Stomach (tissue), 9 donors: ENCODE results near the gene FREM1. TPM values are rescaled to one million over a fixed set of nuclear protein-coding genes. Genes with fewer than 3 reads are reported as not detected.
"Not testable (repeated sequence)": the region's sequence is repeated elsewhere in the genome, so short reads cannot be mapped to it uniquely, and the experiment has no call there.

Source experiments
- DNase-seq, 2 donors: peaks; one replicate each; pipeline versions ENCODE4 v3.0.0 to v3.0.0-alpha.2; 2013 to 2019
- H3K27ac ChIP-seq, 5 donors: fragments of 200-600 bp in 4 of 5; sonication (generic) in 4 of 5; one replicate each; pipeline ENCODE4 v1.5.1; 2013 to 2019; ENCODE audit warnings: mild to moderate bottlenecking in 1 of 5, moderate library complexity in 1 of 5
- H3K27me3 ChIP-seq, 3 donors: fragments of 200-600 bp; sonication (generic); one replicate each; pipeline ENCODE4 v1.5.1; 2017 to 2019; ENCODE audit warnings: mixed run types in 1 of 3
- H3K36me3 ChIP-seq, 4 donors: fragments of 200-600 bp; sonication (generic); 1 replicate in 3 of 4; 2 replicates in 1 of 4; pipeline ENCODE4 v1.5.1; 2016 to 2019
- H3K4me1 ChIP-seq, 4 donors: fragments of 200-600 bp; sonication (generic); one replicate each; pipeline ENCODE4 v1.5.1; 2016 to 2019
- H3K4me3 ChIP-seq, 4 donors: fragments of 200-600 bp; sonication (generic) in 3 of 4; one replicate each; pipeline ENCODE4 v1.5.1; 2016 to 2019; ENCODE audit warnings: mild to moderate bottlenecking in 1 of 4
- H3K9me3 ChIP-seq, 4 donors: fragments of 200-600 bp; sonication (generic); one replicate each; pipeline ENCODE4 v1.5.1; 2016 to 2019
- CTCF ChIP-seq, 7 experiments: fragments of 450-650 bp in 4 of 7; fragments of 200-600 bp in 3 of 7; sonication (generic) in 3 of 7; IDR thresholded peaks; one replicate each; pipeline ENCODE4 v1.5.1; 2016 to 2019; ENCODE audit warnings: antibody characterized with exemption in 7 of 7, control low read depth in 2 of 7, mild to moderate bottlenecking in 1 of 7
- EP300 ChIP-seq: sonication (generic); formaldehyde crosslinking; IDR thresholded peaks from one replicate; pipeline ENCODE4 v1.6.1; 2017; ENCODE audit warnings: antibody characterized with exemption
- POLR2A ChIP-seq, 4 donors: fragments of 450-650 bp; IDR thresholded peaks; one replicate each; pipeline ENCODE4 v1.6.1; 2016; ENCODE audit warnings: antibody characterized with exemption in 4 of 4, control low read depth in 2 of 4, mild to moderate bottlenecking in 1 of 4, moderate library complexity in 1 of 4
- POLR2AphosphoS5 ChIP-seq, 3 donors: sonication (generic); formaldehyde crosslinking; IDR thresholded peaks; one replicate each; pipeline ENCODE4 v1.6.1; 2016; ENCODE audit warnings: antibody characterized with exemption in 3 of 3
- WGBS, 5 donors: extraction: QIAGEN DNeasy Blood & Tissue Kit in 3 of 5; methylation state at CpG; one replicate each; pipeline versions ENCODE4 v1.1.5 to v1.1.7; 2013 to 2018; 5-methylcytosine and 5-hydroxymethylcytosine counted together
- intact Hi-C: fragments of 100-400 bp; cut with DNase I; formaldehyde crosslinking; loops from one replicate; pipeline ENCODE4 v1.15.1; 2023; ENCODE audit warnings: low total_unique reads
- polyA plus RNA-seq, 3 donors: library from polyadenylated mRNA; stranded (reverse); fragments of 200-250 nt; gene quantifications; one replicate each; pipeline ENCODE4 v1.2.3, GENCODE V29; 2013
- total RNA-seq, 5 donors: library from RNA; depleted of rRNA; stranded (reverse); fragments of >200 nt; gene quantifications; one replicate each; pipeline versions ENCODE4 v1.1.0 to v1.2.3, GENCODE V29; 2014 to 2016
- donor health status: healthy with polysubstance abuse.
- donor health status: Bipolar disorder and iron deficiency.
- donor health status: healthy.

FREM1 gene
- total and polyA plus RNA-seq, 8 donors = 0.12 to 14.7 (median 0.58) TPM; not detected in 1

- Histone ChIP-seq H3K27ac (no peak overlapping the region), H3K4me3 (no peak overlapping the region), H3K4me1 (no peaks in the 10 kb centered on the region), H3K27me3 (no peaks in the 10 kb centered on the region), H3K36me3 (no peaks in the 10 kb centered on the region), H3K9me3 (no peaks in the 10 kb centered on the region)
- WGBS, 5 donors = 16 to 33% (median 24%) methylated on average over 3 of the region's 3 CpGs
- TF ChIP-seq POLR2A (IDR thresholded peaks at IDR 0.05) (no peak), EP300 (no peak), CTCF (IDR thresholded peaks at IDR 0.05) (no peak), POLR2AphosphoS5 (IDR thresholded peaks at IDR 0.05) (no peak)
- intact Hi-C loops = no loop called here
- no peak for DNase-seq
These were observed 16.9 kb upstream of the FREM1 start for GRCh38 chr9:14926941-14927624.

GRCh38 chr9:14924230-14925219 is 14.3 kb upstream of the FREM1 start:
- 65 to 79% (median 75%) methylated on average over 7 of the region's 7 CpGs for WGBS, 5 donors
- intact Hi-C loops = no loop called here
- H3K9me3 ChIP-seq = no peaks in the 10 kb centered on the region
- TF ChIP-seq POLR2AphosphoS5 (IDR thresholded peaks at IDR 0.05) (no peak), CTCF (IDR thresholded peaks at IDR 0.05) (no peak), EP300 (no peak), POLR2A (IDR thresholded peaks at IDR 0.05) (no peak)
- no peak overlapping the region for H3K27ac ChIP-seq
- no peaks in the 10 kb centered on the region for H3K4me1 ChIP-seq
- H3K36me3 ChIP-seq = no peaks in the 10 kb centered on the region
- H3K27me3 ChIP-seq = no peaks in the 10 kb centered on the region
- H3K4me3 ChIP-seq = no peak overlapping the region
- peak in 1 of 2 donors; percentile 28 for DNase-seq

- Histone ChIP-seq H3K27ac (no peak overlapping the region), H3K9me3 (no peaks in the 10 kb centered on the region), H3K4me1 (no peaks in the 10 kb centered on the region), H3K4me3 (no peak overlapping the region), H3K36me3 (no peaks in the 10 kb centered on the region), H3K27me3 (no peaks in the 10 kb centered on the region)
- intact Hi-C loops = no loop called here
- TF ChIP-seq POLR2A (IDR thresholded peaks at IDR 0.05) = no peak
- TF ChIP-seq POLR2AphosphoS5 (IDR thresholded peaks at IDR 0.05) = no peak
- TF ChIP-seq EP300 = no peak
- no peak for TF ChIP-seq CTCF (IDR thresholded peaks at IDR 0.05)
- DNase-seq = no peak
- WGBS, 5 donors = 85 to 94% (median 88%) methylated on average over 2 of the region's 2 CpGs
These were observed 13.5 kb upstream of the FREM1 start for GRCh38 chr9:14923701-14924100.

- H3K9me3 ChIP-seq, DNase-seq, H3K27ac ChIP-seq, H3K27me3 ChIP-seq, H3K4me3 ChIP-seq, intact Hi-C loops, H3K4me1 ChIP-seq, H3K36me3 ChIP-seq: not testable (repeated sequence)
- WGBS, 5 donors = 39 to 55% (median 43%) methylated on average over 3 of the region's 3 CpGs
These were observed 10.6 kb upstream of the FREM1 start for GRCh38 chr9:14920805-14921204.
